Panc1 (cell line): ENCODE data around the gene LRSAM1. TPM values are rescaled to one million over a fixed set of nuclear protein-coding genes. Genes with fewer than 3 reads are reported as not detected.

Source experiments
- ATAC-seq: fragments of 200-7000 bp; cut with Tn5 transposase; 2 replicates; pipeline ENCODE4 v1.9.1; 2020; ENCODE audit warnings: mild to moderate bottlenecking, moderate library complexity
- BruUV-seq: library from RNA; stranded (reverse); fragments of 400-500 nt; replicated peaks from 2 replicates; lab custom pipeline; 2021; lab: Mats Ljungman, UMichigan
- CTCF ChIA-PET: fragments of 300-600 bp; sonication (Branson Sonifier 250); formaldehyde crosslinking; loops from one replicate; lab custom pipeline; 2022; ENCODE audit warnings: antibody characterized with exemption; lab: Charles Lee
- POLR2A ChIA-PET: fragments of 300-600 bp; sonication (Branson Sonifier 250); formaldehyde crosslinking; loops from one replicate; lab custom pipeline; 2022; ENCODE audit warnings: antibody characterized with exemption; lab: Charles Lee
- DNase-seq: peaks from one replicate; pipeline ENCODE4 v3.0.0-alpha.2; 2010; ENCODE audit warnings: low read depth, low spot score
- H3K27ac ChIP-seq: 2 replicates; pipeline ENCODE4 v1.5.1; 2011; ENCODE audit warnings: mild to moderate bottlenecking, low read length, inconsistent platforms
- H3K27me3 ChIP-seq: fragments of 200-500 bp; sonication (Bioruptor generic); 2 replicates; pipeline ENCODE4 v1.6.0; 2014; ENCODE audit warnings: low read length, inconsistent platforms; ENCODE audit not compliant: control insufficient read depth, insufficient read depth
- H3K36me3 ChIP-seq: fragments of 200-500 bp; sonication (Bioruptor generic); 2 replicates; pipeline ENCODE4 v1.5.1; 2014; ENCODE audit warnings: inconsistent platforms, mild to moderate bottlenecking, low read length, moderate library complexity; ENCODE audit not compliant: control insufficient read depth, insufficient read depth
- H3K4me1 ChIP-seq: 2 replicates; pipeline ENCODE4 v1.5.1; 2011; ENCODE audit warnings: inconsistent platforms, mild to moderate bottlenecking, low read length, moderate library complexity; ENCODE audit not compliant: control insufficient read depth, insufficient read depth
- H3K4me3 ChIP-seq, 2 experiments: 2 replicates each; pipeline ENCODE4 v1.5.1; 2011 to 2012; ENCODE audit warnings: low read depth in 2 of 2, low read length in 2 of 2, mild to moderate bottlenecking in 2 of 2, inconsistent platforms in 1 of 2, moderate library complexity in 1 of 2
- H3K9me3 ChIP-seq: fragments of 200-500 bp; sonication (Bioruptor generic); 2 replicates; pipeline ENCODE4 v1.5.1; 2014; ENCODE audit warnings: low read depth, mild to moderate bottlenecking, inconsistent platforms, low read length, moderate library complexity; ENCODE audit not compliant: control insufficient read depth, insufficient read depth
- POLR2AphosphoS5 ChIP-seq: IDR thresholded peaks from 2 replicates; pipeline ENCODE4 v1.6.1; 2012; ENCODE audit warnings: mild to moderate bottlenecking, low read depth, low read length, moderate library complexity
- SIN3A ChIP-seq: IDR thresholded peaks from 2 replicates; pipeline ENCODE4 v1.6.1; 2012; ENCODE audit warnings: low read depth, mild to moderate bottlenecking, low read length, moderate library complexity, borderline replicate concordance; ENCODE audit not compliant: insufficient read depth
- TCF7L2 ChIP-seq: IDR thresholded peaks from 2 replicates; pipeline ENCODE4 v1.6.1; 2011; ENCODE audit warnings: mild to moderate bottlenecking, low read depth, low read length, inconsistent platforms
- in situ Hi-C: cut with HindIII; loops from 2 replicates; pipeline ENCODE4 v1.10.0; 2016; ENCODE audit warnings: low sequenced_read_pairs, low pct_unique_long_range_greater_than_20kb
- intact Hi-C: fragments of 100-400 bp; cut with micrococcal nuclease; formaldehyde crosslinking; loops from one replicate; pipeline ENCODE4 v1.10.0; 2022; ENCODE audit not compliant: unreplicated experiment
- total RNA-seq: library from RNA; stranded (reverse); gene quantifications from one replicate; pipeline ENCODE4 v1.2.1, GENCODE V29; 2021; ENCODE audit not compliant: unreplicated experiment
- TF ChIP-seq, protein P1 (sequence below): fragments of 450-650 bp; IDR thresholded peaks from 2 replicates; pipeline ENCODE4 v1.5.1; 2017; ENCODE audit warnings: mild to moderate bottlenecking
- TF ChIP-seq, protein P2 (sequence below), 2 experiments: IDR thresholded peaks; 2 replicates each; pipeline ENCODE4 v1.6.1; 2011 to 2012; ENCODE audit warnings: low read depth in 2 of 2, control low read depth in 1 of 2, low read length in 1 of 2, mild to moderate bottlenecking in 1 of 2, moderate library complexity in 1 of 2; ENCODE audit not compliant: insufficient read depth in 1 of 2

The LRSAM1 gene
- total RNA-seq, 1 experiment from 2014 or later = 15.4 TPM

DNA sequence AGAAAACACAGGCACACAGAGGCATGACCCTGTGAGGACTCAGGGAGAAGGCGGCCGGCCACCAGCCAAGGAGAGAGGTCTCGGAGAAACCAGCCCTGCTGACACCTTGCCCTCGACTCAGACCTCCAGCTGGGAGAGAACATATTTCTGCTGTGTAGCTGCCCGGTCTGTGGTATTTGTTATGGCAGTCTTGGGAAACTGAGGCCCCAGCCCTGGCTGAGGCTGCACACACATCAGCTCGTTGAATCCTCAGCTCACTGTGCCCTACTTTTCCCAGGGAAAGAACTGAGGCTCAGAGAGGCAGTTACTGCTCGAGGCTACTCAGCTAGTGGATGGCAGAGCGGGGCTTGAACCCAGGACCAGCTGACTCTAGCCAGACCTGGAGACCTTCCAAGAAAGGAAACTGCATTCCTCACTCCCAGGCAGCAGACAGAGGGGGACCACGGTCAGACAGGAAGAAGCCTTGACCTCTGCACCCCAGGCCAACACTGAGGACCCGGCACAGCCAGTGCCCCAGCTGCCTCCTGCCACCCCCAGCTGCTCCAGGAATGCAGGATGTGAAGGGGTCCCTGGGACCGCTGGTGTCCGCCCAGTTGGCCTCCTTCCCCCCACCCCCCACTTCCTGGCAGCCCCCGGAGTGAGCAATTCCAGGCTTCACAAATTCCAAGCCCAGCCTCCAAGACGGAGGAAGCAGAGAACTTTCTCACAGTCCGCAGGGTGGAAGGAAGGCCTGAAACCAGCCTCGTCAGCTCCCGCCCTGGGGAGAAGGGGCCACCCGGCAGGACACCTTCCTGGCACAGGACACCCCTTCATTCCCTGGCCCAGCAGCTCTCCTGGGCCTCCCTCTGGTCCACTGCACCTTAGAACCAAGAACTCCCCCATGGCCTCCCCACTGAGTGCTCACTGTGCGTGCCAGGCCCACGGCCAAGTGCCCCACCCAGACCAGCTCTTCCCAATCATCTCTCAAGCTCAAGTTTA, 69.9 kb downstream of the LRSAM1 start:
- peak overlapping the region; percentile 87 for H3K27ac ChIP-seq
- no TSS peak for BruUV-seq
- H3K27me3 ChIP-seq = no peaks in the 10 kb centered on the region
- H3K4me1 ChIP-seq = peaks cover 40% of the 10 kb centered on the region
- ChIA-PET POLR2A (interaction anchor here (0.5 to 0.6 kb wide), 2 partner anchors 36 to 180 kb away, joined by 3 to 4 read pairs; no protein-coding TSS in a partner anchor), CTCF (no interaction called here)
- H3K9me3 ChIP-seq = no peaks in the 10 kb centered on the region
- TF ChIP-seq TCF7L2 (no peak), SIN3A (no peak), POLR2AphosphoS5 (no peak)
- TF ChIP-seq, protein P1, sequence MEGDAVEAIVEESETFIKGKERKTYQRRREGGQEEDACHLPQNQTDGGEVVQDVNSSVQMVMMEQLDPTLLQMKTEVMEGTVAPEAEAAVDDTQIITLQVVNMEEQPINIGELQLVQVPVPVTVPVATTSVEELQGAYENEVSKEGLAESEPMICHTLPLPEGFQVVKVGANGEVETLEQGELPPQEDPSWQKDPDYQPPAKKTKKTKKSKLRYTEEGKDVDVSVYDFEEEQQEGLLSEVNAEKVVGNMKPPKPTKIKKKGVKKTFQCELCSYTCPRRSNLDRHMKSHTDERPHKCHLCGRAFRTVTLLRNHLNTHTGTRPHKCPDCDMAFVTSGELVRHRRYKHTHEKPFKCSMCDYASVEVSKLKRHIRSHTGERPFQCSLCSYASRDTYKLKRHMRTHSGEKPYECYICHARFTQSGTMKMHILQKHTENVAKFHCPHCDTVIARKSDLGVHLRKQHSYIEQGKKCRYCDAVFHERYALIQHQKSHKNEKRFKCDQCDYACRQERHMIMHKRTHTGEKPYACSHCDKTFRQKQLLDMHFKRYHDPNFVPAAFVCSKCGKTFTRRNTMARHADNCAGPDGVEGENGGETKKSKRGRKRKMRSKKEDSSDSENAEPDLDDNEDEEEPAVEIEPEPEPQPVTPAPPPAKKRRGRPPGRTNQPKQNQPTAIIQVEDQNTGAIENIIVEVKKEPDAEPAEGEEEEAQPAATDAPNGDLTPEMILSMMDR = no peak
- TF ChIP-seq, protein P2, sequence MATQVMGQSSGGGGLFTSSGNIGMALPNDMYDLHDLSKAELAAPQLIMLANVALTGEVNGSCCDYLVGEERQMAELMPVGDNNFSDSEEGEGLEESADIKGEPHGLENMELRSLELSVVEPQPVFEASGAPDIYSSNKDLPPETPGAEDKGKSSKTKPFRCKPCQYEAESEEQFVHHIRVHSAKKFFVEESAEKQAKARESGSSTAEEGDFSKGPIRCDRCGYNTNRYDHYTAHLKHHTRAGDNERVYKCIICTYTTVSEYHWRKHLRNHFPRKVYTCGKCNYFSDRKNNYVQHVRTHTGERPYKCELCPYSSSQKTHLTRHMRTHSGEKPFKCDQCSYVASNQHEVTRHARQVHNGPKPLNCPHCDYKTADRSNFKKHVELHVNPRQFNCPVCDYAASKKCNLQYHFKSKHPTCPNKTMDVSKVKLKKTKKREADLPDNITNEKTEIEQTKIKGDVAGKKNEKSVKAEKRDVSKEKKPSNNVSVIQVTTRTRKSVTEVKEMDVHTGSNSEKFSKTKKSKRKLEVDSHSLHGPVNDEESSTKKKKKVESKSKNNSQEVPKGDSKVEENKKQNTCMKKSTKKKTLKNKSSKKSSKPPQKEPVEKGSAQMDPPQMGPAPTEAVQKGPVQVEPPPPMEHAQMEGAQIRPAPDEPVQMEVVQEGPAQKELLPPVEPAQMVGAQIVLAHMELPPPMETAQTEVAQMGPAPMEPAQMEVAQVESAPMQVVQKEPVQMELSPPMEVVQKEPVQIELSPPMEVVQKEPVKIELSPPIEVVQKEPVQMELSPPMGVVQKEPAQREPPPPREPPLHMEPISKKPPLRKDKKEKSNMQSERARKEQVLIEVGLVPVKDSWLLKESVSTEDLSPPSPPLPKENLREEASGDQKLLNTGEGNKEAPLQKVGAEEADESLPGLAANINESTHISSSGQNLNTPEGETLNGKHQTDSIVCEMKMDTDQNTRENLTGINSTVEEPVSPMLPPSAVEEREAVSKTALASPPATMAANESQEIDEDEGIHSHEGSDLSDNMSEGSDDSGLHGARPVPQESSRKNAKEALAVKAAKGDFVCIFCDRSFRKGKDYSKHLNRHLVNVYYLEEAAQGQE (IDR thresholded peaks at IDR 0.05; ENCODE audit: insufficient read depth in 1 of 2, low read depth in 2 of 2, low read length in 1 of 2) = no peak
- no peak overlapping the region for H3K4me3 ChIP-seq
- peak; percentile 32 for ATAC-seq
- no peak for DNase-seq
- intact Hi-C loops (no loop called here), in situ Hi-C loops (no loop called here)
- no peaks in the 10 kb centered on the region; the same call in 1 of the 2 replicates for H3K36me3 ChIP-seq

DNA sequence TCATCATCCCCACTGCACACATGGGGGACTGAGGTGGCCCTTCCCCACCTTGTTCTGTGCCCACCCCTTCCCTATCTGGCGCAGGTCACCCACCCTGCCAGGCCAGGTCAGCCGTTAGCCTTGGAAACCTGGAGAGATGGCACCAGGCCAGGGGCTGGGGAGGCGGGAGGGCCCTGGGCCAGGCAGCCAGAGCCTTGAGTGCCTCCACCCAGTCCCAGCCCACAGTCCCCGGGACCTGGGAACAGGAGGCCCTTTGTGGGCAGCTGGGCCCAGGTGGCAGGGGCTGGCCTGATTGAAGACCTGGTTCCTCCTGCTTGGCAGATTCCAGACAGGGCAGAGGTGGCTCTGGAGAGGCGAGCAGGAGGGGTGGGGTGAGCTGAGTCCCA, 70.6 kb downstream of the LRSAM1 start:
- Histone ChIP-seq H3K4me1 (peaks cover 40% of the 10 kb centered on the region), H3K36me3 (no peaks in the 10 kb centered on the region; the same call in 1 of the 2 replicates), H3K27me3 (no peaks in the 10 kb centered on the region), H3K9me3 (no peaks in the 10 kb centered on the region), H3K4me3 (no peak overlapping the region), H3K27ac (peak overlapping the region; percentile 87)
- intact Hi-C loops (no loop called here), in situ Hi-C loops (no loop called here)
- POLR2A ChIA-PET = interaction anchor here (0.5 to 0.6 kb wide), 2 partner anchors 36 to 180 kb away, joined by 3 to 4 read pairs; no protein-coding TSS in a partner anchor
- ATAC-seq = peak; percentile 58
- BruUV-seq = no TSS peak
- TF ChIP-seq, protein P2 (IDR thresholded peaks at IDR 0.05; ENCODE audit: insufficient read depth in 1 of 2, low read depth in 2 of 2, low read length in 1 of 2) = no peak
- TF ChIP-seq, protein P1 = no peak
- no peak for TF ChIP-seq SIN3A
- no peak for TF ChIP-seq TCF7L2
- CTCF ChIA-PET = no interaction called here
- DNase-seq = no peak
